Prostate gland (tissue), 2 donors: ENCODE measurements around the gene ZFYVE16.

Source experiments
- POLR2A ChIP-seq: fragments of 450-650 bp; IDR thresholded peaks from one replicate; pipeline ENCODE4 v1.6.1; 2016; ENCODE audit warnings: antibody characterized with exemption, mild to moderate bottlenecking
- POLR2AphosphoS5 ChIP-seq: sonication (generic); formaldehyde crosslinking; IDR thresholded peaks from one replicate; pipeline ENCODE4 v1.6.1; 2017; ENCODE audit warnings: antibody characterized with exemption
- TF ChIP-seq, protein P1 (sequence below), 4 experiments: fragments of 200-600 bp in 2 of 4; fragments of 450-650 bp in 2 of 4; sonication (generic) in 2 of 4; IDR thresholded peaks; 1 replicate in 3 of 4; 2 replicates in 1 of 4; pipeline ENCODE4 v1.5.1; 2016 to 2019; ENCODE audit warnings: antibody characterized with exemption in 4 of 4, mild to moderate bottlenecking in 2 of 4, moderate library complexity in 2 of 4

DNA sequence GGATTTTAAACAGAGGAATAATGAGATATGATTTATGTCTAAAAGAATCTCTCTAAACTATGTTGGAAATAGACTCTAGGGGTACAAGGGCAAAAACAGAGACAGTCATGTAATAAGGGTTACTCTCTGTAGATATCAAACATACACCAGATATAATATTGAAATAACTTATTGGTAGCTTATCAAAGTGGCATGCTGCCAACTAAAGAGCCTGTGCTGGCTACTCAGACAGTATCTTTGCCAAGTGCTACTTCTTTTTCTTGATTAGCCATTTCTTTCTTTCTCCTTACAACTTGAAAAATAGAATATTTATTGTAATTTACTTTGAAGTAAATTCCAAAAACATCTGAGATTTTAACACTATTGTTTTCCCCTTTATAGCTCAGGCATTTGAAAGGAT, 34.9 kb downstream of the ZFYVE16 start:
- TF ChIP-seq, protein P1, sequence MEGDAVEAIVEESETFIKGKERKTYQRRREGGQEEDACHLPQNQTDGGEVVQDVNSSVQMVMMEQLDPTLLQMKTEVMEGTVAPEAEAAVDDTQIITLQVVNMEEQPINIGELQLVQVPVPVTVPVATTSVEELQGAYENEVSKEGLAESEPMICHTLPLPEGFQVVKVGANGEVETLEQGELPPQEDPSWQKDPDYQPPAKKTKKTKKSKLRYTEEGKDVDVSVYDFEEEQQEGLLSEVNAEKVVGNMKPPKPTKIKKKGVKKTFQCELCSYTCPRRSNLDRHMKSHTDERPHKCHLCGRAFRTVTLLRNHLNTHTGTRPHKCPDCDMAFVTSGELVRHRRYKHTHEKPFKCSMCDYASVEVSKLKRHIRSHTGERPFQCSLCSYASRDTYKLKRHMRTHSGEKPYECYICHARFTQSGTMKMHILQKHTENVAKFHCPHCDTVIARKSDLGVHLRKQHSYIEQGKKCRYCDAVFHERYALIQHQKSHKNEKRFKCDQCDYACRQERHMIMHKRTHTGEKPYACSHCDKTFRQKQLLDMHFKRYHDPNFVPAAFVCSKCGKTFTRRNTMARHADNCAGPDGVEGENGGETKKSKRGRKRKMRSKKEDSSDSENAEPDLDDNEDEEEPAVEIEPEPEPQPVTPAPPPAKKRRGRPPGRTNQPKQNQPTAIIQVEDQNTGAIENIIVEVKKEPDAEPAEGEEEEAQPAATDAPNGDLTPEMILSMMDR (IDR thresholded peaks at IDR 0.05), result no peak
- no peak for TF ChIP-seq POLR2A
- no peak for TF ChIP-seq POLR2AphosphoS5
